Karpas-422 (cell line): Measurements from ENCODE around the gene ZNF322. TPM values are rescaled to one million over a fixed set of nuclear protein-coding genes. Genes with fewer than 3 reads are reported as not detected.
A peak's percentile ranks its signal among the peaks of the same experiment; 100 is the strongest.

Source experiments
- DNase-seq: peaks from one replicate; pipeline ENCODE4 v3.0.0-alpha.2; 2015
- H2AFZ ChIP-seq: fragments of 200-600 bp; sonication (generic); 2 replicates; pipeline ENCODE4 v1.6.1; 2014; ENCODE audit warnings: antibody characterized with exemption, low read length, mixed read lengths
- H3K27ac ChIP-seq: fragments of 200-600 bp; sonication (generic); 2 replicates; pipeline ENCODE4 v1.5.1; 2014; ENCODE audit warnings: mild to moderate bottlenecking, low read length, moderate library complexity
- H3K27me3 ChIP-seq: fragments of 200-600 bp; sonication (generic); 2 replicates; pipeline ENCODE4 v1.6.1; 2014; ENCODE audit warnings: low read length, mixed read lengths
- H3K36me3 ChIP-seq: fragments of 200-600 bp; sonication (generic); 2 replicates; pipeline ENCODE4 v1.6.1; 2014; ENCODE audit warnings: low read length, mixed read lengths; ENCODE audit not compliant: insufficient read depth
- H3K4me1 ChIP-seq: fragments of 200-600 bp; sonication (generic); 2 replicates; pipeline ENCODE4 v1.6.1; 2014; ENCODE audit warnings: mild to moderate bottlenecking, low read length, mixed read lengths
- H3K4me2 ChIP-seq: fragments of 200-600 bp; sonication (generic); 2 replicates; pipeline ENCODE4 v1.6.1; 2014; ENCODE audit warnings: low read length, low read depth, mild to moderate bottlenecking; ENCODE audit not compliant: poor library complexity, severe bottlenecking
- H3K4me3 ChIP-seq: fragments of 200-600 bp; sonication (generic); 2 replicates; pipeline ENCODE4 v1.5.1; 2014; ENCODE audit warnings: mild to moderate bottlenecking, antibody characterized with exemption, low read length, mixed read lengths
- H3K79me2 ChIP-seq: fragments of 200-600 bp; sonication (generic); 2 replicates; pipeline ENCODE4 v1.6.1; 2014; ENCODE audit warnings: mild to moderate bottlenecking, low read length, mixed read lengths
- H3K9ac ChIP-seq: fragments of 200-600 bp; sonication (generic); 2 replicates; pipeline ENCODE4 v1.6.0; 2014; ENCODE audit warnings: low read length
- H3K9me2 ChIP-seq: fragments of 200-600 bp; sonication (generic), shearing (Covaris generic); replicated peaks from 2 replicates; pipeline ENCODE4 v1.6.0; 2014; ENCODE audit warnings: mild to moderate bottlenecking, low read length, moderate library complexity; ENCODE audit not compliant: insufficient read depth
- H3K9me3 ChIP-seq: fragments of 300-700, 200-600 bp; sonication (generic); 2 replicates; pipeline ENCODE4 v1.6.1; 2014; ENCODE audit warnings: low read length, mixed read lengths
- H4K20me1 ChIP-seq: fragments of 200-600 bp; sonication (generic); 2 replicates; pipeline ENCODE4 v1.6.1; 2014; ENCODE audit warnings: mild to moderate bottlenecking, antibody characterized with exemption, low read length, low read depth; ENCODE audit not compliant: insufficient read depth
- total RNA-seq: library from RNA; depleted of rRNA; stranded (reverse); fragments of >200 nt; shearing (Covaris generic); gene quantifications from 2 replicates; pipeline ENCODE4 v1.2.3, GENCODE V29; 2014; ENCODE audit warnings: low replicate concordance

The ZNF322 gene
- total RNA-seq, 1 experiment from 2014 or later, result 20.2 TPM

DNA sequence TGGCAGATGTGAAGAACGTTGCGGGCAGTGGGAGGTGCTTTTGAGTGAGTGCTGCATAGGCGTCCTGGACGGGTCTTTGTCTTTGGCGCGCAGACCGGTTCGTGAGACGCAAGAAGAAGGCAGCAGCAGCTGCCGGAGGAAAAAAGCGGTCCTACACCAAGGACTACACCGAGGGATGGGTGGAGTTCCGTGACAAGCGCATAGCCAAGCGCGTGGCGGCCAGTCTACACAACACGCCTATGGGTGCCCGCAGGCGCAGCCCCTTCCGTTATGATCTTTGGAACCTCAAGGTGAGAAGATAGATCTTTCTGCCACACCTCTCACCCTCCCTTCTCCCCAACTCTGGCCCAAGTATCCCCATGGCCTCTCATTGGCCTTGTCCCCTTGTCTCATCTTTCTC lies 61.7 kb downstream of the ZNF322 start:
- peaks cover 20% of the 10 kb centered on the region for H3K79me2 ChIP-seq
- no peaks in the 10 kb centered on the region for H3K9me3 ChIP-seq
- no peak overlapping the region for H2AFZ ChIP-seq
- H3K4me1 ChIP-seq, result peaks cover 18% of the 10 kb centered on the region
- peak overlapping the region; percentile 75 for H3K4me3 ChIP-seq
- H3K9ac ChIP-seq, result peak overlapping the region; percentile 82
- H3K36me3 ChIP-seq, result peaks cover 17% of the 10 kb centered on the region; the same call in 1 of the 2 replicates
- no peak for DNase-seq
- H3K4me2 ChIP-seq, result peak overlapping the region; percentile 99
- H3K9me2 ChIP-seq, result no peaks in the 10 kb centered on the region
- no peaks in the 10 kb centered on the region for H3K27me3 ChIP-seq
- no peak overlapping the region for H3K27ac ChIP-seq
- H4K20me1 ChIP-seq, result peaks cover 8% of the 10 kb centered on the region; the same call in 1 of the 2 replicates

DNA sequence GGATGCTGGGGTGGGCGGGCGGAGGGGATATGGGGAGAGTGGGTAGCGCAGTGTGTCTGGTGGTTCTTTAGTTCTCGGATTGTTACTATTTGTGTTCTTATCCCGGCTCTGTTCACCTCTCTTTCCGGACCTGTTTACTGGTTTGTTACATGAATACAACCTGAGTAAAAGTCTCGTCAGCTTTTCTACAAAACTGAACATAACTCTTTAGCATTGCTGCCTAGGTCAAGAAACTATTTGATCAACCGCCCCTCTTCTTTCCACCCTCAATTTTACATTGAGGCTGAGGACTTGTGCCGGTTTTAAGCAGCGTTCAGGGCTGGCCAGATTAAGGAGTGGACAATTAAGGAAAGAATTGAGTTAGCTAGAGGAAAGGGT lies 62.2 kb downstream of the ZNF322 start:
- peak overlapping the region; percentile 75 for H3K4me3 ChIP-seq
- H3K36me3 ChIP-seq, result peaks cover 17% of the 10 kb centered on the region; the same call in 1 of the 2 replicates
- no peaks in the 10 kb centered on the region for H3K9me3 ChIP-seq
- no peak for DNase-seq
- no peak overlapping the region for H2AFZ ChIP-seq
- H3K9me2 ChIP-seq, result no peaks in the 10 kb centered on the region
- H3K9ac ChIP-seq, result peak overlapping the region; percentile 82
- no peaks in the 10 kb centered on the region for H3K27me3 ChIP-seq
- H3K79me2 ChIP-seq, result peaks cover 20% of the 10 kb centered on the region
- no peak overlapping the region for H3K27ac ChIP-seq
- peaks cover 8% of the 10 kb centered on the region; the same call in 1 of the 2 replicates for H4K20me1 ChIP-seq
- H3K4me2 ChIP-seq, result peak overlapping the region; percentile 99
- peaks cover 23% of the 10 kb centered on the region for H3K4me1 ChIP-seq

GRCh38 chr6:26596579-26597388 lies 62.8 kb downstream of the ZNF322 start, which contains the start of gene ABT1:
Gene ABT1, plus strand, starts transcription at chr6:26596953. Its CDS starts 30 bp downstream, at chr6:26596983.
- Histone ChIP-seq H3K4me3 (peak within 1 kb of the TSS; percentile 75), H3K9ac (peak within 1 kb of the TSS; percentile 82), H3K79me2 (peaks cover 20% of the 10 kb centered on the region), H3K9me2 (no peaks in the 10 kb centered on the region), H4K20me1 (peaks cover 8% of the 10 kb centered on the region; the same call in 1 of the 2 replicates), H3K27ac (peak within 1 kb of the TSS; percentile 64), H2AFZ (peak within 1 kb of the TSS; percentile 94), H3K9me3 (no peaks in the 10 kb centered on the region), H3K27me3 (no peaks in the 10 kb centered on the region), H3K4me2 (peak within 1 kb of the TSS; percentile 99), H3K4me1 (peaks cover 24% of the 10 kb centered on the region), H3K36me3 (peaks cover 17% of the 10 kb centered on the region; the same call in 1 of the 2 replicates)
- DNase-seq, result peak; percentile 99

DNA sequence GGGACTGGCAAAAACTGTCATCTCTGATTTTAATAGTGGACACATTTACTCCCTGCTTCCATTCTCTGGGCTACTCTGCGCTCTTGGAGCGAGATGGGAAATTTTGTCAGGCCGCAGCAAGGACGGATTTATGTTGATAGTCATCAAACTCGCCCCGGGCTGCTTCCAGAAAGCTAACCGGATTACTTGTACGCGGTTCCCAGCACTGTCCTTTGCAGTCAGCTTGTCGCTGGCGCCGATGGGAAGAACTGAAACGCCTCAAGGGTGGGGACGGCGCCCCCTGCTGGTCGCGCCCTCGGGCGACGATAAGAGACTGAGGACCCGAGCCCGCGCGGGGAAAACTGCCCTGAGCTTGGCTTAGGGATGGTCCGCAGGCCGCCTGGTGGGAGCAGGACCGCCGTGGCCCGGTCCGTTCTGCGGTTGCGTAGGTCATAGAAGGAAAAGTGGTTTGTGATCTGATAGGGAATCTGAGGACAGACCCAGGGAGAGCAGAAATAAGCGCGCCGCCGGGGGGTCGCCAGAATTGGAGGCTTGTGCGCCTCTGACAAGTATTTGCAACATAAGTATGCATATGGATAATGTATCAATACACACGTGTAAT lies 63.8 kb downstream of the ZNF322 start:
- Histone ChIP-seq H3K9me3 (no peaks in the 10 kb centered on the region), H2AFZ (peak overlapping the region; percentile 94), H3K9ac (peak overlapping the region; percentile 82), H3K9me2 (no peaks in the 10 kb centered on the region), H3K79me2 (peaks cover 20% of the 10 kb centered on the region), H3K27me3 (no peaks in the 10 kb centered on the region), H3K27ac (peak overlapping the region; percentile 64; the same call in 1 of the 2 replicates), H4K20me1 (peaks cover 8% of the 10 kb centered on the region; the same call in 1 of the 2 replicates), H3K4me1 (peaks cover 24% of the 10 kb centered on the region), H3K4me3 (peak overlapping the region; percentile 75), H3K4me2 (peak overlapping the region; percentile 99), H3K36me3 (peaks cover 17% of the 10 kb centered on the region; the same call in 1 of the 2 replicates)
- peak; percentile 95 for DNase-seq

DNA sequence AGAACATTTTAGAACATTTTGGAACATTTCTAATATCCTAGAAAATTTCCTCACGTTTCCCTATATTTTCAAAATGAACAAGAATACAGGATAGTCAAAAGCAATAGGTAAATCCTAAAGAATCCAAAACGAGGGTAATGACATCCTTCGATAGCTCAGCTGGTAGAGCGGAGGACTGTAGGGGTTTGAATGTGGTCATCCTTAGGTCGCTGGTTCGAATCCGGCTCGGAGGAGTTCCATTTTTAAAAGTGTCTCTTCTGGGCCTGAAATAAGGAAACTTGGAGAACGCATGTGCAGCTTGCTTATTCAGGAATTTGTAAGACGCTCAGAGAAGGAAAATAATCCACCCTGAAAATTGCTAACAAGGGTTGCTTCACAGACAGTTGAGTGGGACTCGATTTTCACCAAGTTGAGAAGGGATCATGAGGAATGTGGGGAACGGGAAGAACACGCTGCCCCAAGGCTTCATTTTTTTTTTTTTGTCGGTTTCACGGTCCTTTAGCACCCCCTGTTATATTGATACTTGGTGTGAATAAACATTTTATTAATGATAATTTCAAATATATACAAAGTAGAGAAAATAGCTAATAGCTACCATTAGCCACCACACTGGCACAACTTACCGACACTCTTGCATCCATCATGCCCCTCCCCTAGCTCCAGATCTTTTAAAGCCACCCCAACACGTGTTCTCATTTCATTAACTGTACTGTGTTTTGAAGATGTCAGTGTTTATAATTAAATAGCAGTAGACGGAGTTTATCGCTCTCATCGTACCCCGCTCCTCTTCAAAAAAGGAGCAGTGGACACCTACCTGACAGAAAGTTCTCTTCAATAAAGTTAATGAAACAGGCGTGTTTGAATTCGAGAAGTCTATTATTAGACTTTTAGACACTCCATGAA lies 64.6 kb downstream of the ZNF322 start:
- H3K4me2 ChIP-seq, result peak overlapping the region; percentile 99
- peak overlapping the region; percentile 75 for H3K4me3 ChIP-seq
- H3K4me1 ChIP-seq, result peaks cover 24% of the 10 kb centered on the region
- H3K27me3 ChIP-seq, result no peaks in the 10 kb centered on the region
- DNase-seq, result no peak
- no peaks in the 10 kb centered on the region for H3K9me3 ChIP-seq
- peaks cover 20% of the 10 kb centered on the region for H3K79me2 ChIP-seq
- H3K9ac ChIP-seq, result peak overlapping the region; percentile 82
- H2AFZ ChIP-seq, result peak overlapping the region; percentile 94
- H4K20me1 ChIP-seq, result peaks cover 8% of the 10 kb centered on the region; the same call in 1 of the 2 replicates
- no peak overlapping the region for H3K27ac ChIP-seq
- peaks cover 17% of the 10 kb centered on the region; the same call in 1 of the 2 replicates for H3K36me3 ChIP-seq
- no peaks in the 10 kb centered on the region for H3K9me2 ChIP-seq

DNA sequence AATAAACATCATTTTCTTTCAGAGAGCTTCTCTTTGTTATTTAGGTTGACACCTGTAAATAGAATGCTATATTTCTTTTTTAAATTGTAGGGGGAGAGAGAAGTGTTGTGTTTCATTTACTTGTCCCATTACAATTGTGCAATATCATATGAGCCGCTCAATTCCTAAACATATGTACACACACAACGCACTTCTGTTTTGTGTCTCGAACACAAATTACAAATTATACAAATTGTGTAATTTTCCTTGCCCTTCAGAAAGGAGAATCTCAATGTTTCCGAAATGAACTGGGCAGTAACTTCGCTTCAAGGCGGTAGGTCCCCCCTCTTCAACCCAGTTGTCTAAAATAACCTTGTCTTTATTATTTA lies 65.4 kb downstream of the ZNF322 start:
- peaks cover 24% of the 10 kb centered on the region for H3K4me1 ChIP-seq
- H3K4me3 ChIP-seq, result no peak overlapping the region
- no peak overlapping the region for H2AFZ ChIP-seq
- DNase-seq, result no peak
- no peaks in the 10 kb centered on the region for H3K9me3 ChIP-seq
- no peak overlapping the region for H3K4me2 ChIP-seq
- peaks cover 8% of the 10 kb centered on the region; the same call in 1 of the 2 replicates for H4K20me1 ChIP-seq
- no peaks in the 10 kb centered on the region for H3K27me3 ChIP-seq
- peaks cover 13% of the 10 kb centered on the region; the same call in 1 of the 2 replicates for H3K36me3 ChIP-seq
- H3K27ac ChIP-seq, result no peak overlapping the region
- no peaks in the 10 kb centered on the region for H3K9me2 ChIP-seq
- no peak overlapping the region for H3K9ac ChIP-seq
- H3K79me2 ChIP-seq, result peaks cover 20% of the 10 kb centered on the region

DNA sequence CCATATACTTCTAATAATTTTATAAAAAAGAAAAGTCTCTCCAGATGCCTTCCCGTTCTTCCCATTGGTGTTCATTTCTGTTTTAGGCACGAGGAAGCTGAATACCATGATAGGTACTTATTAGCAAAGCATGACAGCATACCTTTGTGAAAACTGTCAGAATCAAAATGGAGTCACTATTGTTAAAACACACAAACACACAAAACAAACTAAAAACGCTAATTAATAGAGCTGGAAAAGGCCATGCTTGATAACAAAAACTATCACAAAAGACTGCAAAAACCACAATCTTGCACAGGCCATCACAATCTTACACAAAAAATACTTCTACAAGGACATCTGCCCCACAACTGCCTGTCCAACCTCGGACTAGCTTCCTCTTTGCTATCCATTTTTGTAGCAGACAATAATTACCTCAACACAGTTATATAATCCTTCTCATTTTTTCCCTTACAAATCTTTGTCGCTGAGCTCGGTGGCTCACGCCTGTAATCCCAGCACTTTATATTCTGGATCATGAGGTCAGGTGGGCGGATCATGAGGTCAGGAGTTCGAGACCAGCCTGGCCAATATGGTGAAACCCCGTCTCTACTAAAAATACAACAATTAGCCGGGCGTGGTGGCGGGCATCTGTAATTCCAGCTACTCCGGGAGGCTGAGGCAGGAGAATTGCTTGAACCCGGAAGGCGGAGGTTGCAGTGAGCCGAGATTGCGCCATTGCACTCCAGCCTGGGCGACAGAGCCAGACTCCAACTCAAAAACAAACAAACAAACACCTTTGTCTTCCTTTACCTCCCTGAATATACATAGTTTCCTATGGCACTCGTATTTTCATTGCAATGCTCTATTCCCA lies 66.0 kb downstream of the ZNF322 start:
- no peak for DNase-seq
- Histone ChIP-seq H3K9ac (no peak overlapping the region), H3K4me3 (no peak overlapping the region), H3K4me1 (peaks cover 24% of the 10 kb centered on the region), H3K9me2 (no peaks in the 10 kb centered on the region), H3K9me3 (no peaks in the 10 kb centered on the region), H3K36me3 (peaks cover 7% of the 10 kb centered on the region; the same call in 1 of the 2 replicates), H3K27ac (no peak overlapping the region), H2AFZ (0 out of 2 replicates have a peak overlapping the region, but pooled peaks have one; percentile 45), H3K79me2 (peaks cover 17% of the 10 kb centered on the region), H3K4me2 (no peak overlapping the region), H4K20me1 (peaks cover 8% of the 10 kb centered on the region; the same call in 1 of the 2 replicates), H3K27me3 (no peaks in the 10 kb centered on the region)
